SJCRH30 (cell line): Measurements from ENCODE around the gene DNAH8. TPM values are rescaled to one million over a fixed set of nuclear protein-coding genes. Genes with fewer than 3 reads are reported as not detected.
A peak's percentile ranks its signal among the peaks of the same experiment; 100 is the strongest.
"Not testable (repeated sequence)": the region's sequence is repeated elsewhere in the genome, so short reads cannot be mapped to it uniquely, and the experiment has no call there.

ENCODE experiments used
- DNase-seq, 2 experiments: peaks; one replicate each; pipeline ENCODE4 v3.0.0-alpha.2; 2015 to 2020
- H3K27ac ChIP-seq: fragments of 250-450 bp; sonication (Bioruptor Pico); 2 replicates; pipeline ENCODE4 v1.5.1; 2020; ENCODE audit warnings: mild to moderate bottlenecking, moderate library complexity
- H3K27me3 ChIP-seq: fragments of 250-450 bp; sonication (Bioruptor Pico); 2 replicates; pipeline ENCODE4 v1.5.1; 2020; ENCODE audit warnings: mild to moderate bottlenecking, moderate library complexity
- H3K36me3 ChIP-seq: fragments of 250-450 bp; sonication (Bioruptor Pico); 2 replicates; pipeline ENCODE4 v1.5.1; 2020; ENCODE audit warnings: mild to moderate bottlenecking, moderate library complexity
- H3K4me1 ChIP-seq: fragments of 250-450 bp; sonication (Bioruptor Pico); 2 replicates; pipeline ENCODE4 v1.5.1; 2020; ENCODE audit warnings: mild to moderate bottlenecking, moderate library complexity
- H3K4me3 ChIP-seq: fragments of 250-450 bp; sonication (Bioruptor Pico); 2 replicates; pipeline ENCODE4 v1.5.1; 2020; ENCODE audit warnings: mild to moderate bottlenecking, moderate library complexity
- H3K9me3 ChIP-seq: fragments of 250-450 bp; sonication (Bioruptor Pico); replicated peaks from 2 replicates; pipeline ENCODE4 v1.5.1; 2020; ENCODE audit warnings: mild to moderate bottlenecking, moderate library complexity
- total RNA-seq: library from RNA; depleted of rRNA; stranded (reverse); fragments of >200 nt; shearing (Covaris generic); gene quantifications from 2 replicates; pipeline ENCODE4 v1.2.3, GENCODE V29; 2014

DNAH8 gene
- total RNA-seq, 1 experiment from 2014 or later = under 0.01 TPM

DNA sequence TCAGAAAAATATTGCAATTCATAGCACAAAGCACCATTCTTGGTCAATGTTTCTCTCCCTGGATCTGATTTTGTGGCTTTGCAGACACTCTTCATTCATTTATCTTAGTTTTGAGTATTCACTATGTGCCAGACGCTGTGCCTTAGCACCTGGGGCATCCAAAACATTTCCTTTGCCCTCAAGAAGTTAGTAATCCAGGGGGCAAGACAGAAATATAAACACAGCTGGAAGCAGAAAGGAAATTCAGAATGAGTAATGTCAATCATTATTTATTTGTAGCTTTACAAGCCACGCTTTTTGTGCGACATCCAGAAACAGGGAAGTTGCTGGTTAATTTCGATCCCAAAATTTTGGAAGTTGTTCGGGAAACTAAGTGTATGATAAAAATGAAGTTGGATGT, 71.4 kb downstream of the DNAH8 start:
- no peak for DNase-seq
- Histone ChIP-seq H3K4me1 (no peaks in the 10 kb centered on the region), H3K9me3 (no peaks in the 10 kb centered on the region), H3K27me3 (peaks cover 3% of the 10 kb centered on the region), H3K27ac (no peak overlapping the region), H3K36me3 (no peaks in the 10 kb centered on the region), H3K4me3 (no peak overlapping the region)

DNA sequence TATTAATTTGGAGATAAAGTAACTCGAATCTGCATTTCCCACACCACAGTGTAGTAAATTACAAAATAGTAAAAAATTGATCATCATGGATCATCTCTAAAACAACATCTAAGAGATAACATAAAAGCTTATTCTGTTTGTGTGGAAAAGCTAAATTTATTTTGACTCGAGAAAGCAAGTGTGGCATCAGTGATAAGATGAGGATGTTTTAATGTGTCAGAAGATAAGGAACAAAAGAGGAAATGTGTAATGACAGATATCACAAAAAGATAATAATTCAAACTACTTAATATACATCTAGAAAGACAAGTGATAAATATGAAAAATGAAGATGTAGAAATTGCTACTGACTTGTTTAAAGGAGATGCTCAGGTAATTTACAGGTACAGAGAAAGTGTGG, 74.1 kb downstream of the DNAH8 start:
- H3K4me1 ChIP-seq = no peaks in the 10 kb centered on the region
- no peaks in the 10 kb centered on the region for H3K36me3 ChIP-seq
- H3K9me3 ChIP-seq = no peaks in the 10 kb centered on the region
- H3K27ac ChIP-seq = no peak overlapping the region
- peaks cover 3% of the 10 kb centered on the region for H3K27me3 ChIP-seq
- DNase-seq = no peak
- no peak overlapping the region for H3K4me3 ChIP-seq

DNA sequence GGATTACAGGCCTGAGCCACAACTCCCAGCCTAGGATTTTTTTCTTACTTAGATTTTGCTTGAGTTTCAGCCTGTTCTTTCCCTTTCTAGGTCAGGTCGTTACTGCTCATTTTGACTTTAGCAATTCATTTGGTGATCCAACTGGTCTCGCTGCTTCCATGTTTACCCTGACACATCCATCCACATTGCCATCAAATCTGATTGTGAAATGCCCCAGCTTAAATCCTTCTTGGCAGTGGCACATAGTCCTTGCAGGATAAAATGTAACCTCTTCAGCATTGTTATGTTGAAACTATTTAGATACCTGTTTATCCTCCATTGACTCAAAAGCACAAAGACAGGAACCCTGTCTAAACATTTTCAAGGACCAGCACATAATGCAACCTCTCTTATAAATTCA, 77.2 kb downstream of the DNAH8 start:
- no peak overlapping the region for H3K4me3 ChIP-seq
- H3K4me1 ChIP-seq = peaks cover 6% of the 10 kb centered on the region
- H3K27ac ChIP-seq = no peak overlapping the region
- no peak for DNase-seq
- H3K27me3 ChIP-seq = peaks cover 3% of the 10 kb centered on the region
- H3K9me3 ChIP-seq = no peaks in the 10 kb centered on the region
- no peaks in the 10 kb centered on the region for H3K36me3 ChIP-seq

DNA sequence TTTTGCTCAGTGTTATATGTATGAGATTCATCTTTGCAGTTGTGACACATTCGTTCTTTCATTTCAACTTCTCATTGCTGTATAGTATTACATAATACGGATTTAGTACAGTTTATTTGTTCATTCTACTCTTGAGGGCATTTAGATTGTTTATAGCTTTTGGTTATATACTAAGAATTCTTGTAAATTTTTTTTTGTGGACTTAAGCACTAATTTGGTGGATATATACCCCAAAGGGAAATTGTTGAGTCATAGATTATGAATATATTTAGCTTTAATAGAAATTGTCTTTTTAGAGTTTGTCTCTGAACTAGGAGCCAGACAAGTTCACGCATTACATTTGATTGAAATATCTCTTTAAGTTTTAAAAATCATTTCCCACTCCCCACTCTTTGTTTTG, 79.6 kb downstream of the DNAH8 start:
- no peaks in the 10 kb centered on the region for H3K36me3 ChIP-seq
- no peaks in the 10 kb centered on the region for H3K9me3 ChIP-seq
- no peak for DNase-seq
- H3K4me1 ChIP-seq = peaks cover 6% of the 10 kb centered on the region
- H3K4me3 ChIP-seq = no peak overlapping the region
- no peak overlapping the region for H3K27ac ChIP-seq
- peaks cover 3% of the 10 kb centered on the region for H3K27me3 ChIP-seq

DNA sequence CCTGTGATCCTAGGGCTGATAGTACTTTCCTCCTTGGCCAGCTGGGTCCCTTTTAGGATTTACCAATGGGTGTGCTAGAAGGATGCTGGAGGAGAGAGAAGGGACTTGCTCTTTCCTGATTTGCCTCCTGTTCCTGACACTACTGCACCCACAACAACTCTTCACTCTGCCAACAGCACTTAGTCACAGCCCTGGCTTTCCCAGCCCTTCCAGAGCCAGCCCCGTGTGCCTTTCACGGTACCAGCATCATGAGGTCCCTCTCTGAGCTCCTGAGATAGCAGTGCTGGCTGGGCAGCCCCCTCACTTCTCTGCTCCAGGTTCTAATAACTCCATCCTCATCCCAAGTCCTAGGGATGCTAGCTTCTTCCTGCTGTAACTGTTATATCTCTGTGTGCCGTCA, 80.9 kb downstream of the DNAH8 start:
- H3K36me3 ChIP-seq = no peaks in the 10 kb centered on the region
- no peak for DNase-seq
- no peak overlapping the region for H3K27ac ChIP-seq
- H3K4me3 ChIP-seq = no peak overlapping the region
- no peaks in the 10 kb centered on the region for H3K9me3 ChIP-seq
- no peaks in the 10 kb centered on the region; the same call in none of the 2 replicates for H3K27me3 ChIP-seq
- H3K4me1 ChIP-seq = peaks cover 6% of the 10 kb centered on the region

DNA sequence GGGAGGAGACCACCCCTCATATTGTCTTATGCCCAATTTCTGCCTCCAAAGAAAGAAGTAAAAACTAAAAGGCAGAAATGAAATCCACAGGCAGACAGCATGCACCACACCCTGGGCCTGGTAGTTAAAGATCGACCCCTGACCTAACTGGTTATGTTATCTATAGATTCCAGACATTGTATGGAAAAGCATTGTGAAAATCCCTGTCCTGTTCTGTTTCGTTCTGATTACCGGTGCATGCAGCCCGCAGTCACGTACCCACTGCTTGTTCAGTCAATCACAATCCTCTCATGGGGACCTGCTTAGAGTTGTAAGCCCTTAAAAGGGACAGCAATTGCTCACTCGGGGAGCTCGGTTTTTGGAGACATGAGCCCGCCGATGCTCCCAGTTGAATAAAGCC, 81.3 kb downstream of the DNAH8 start:
- DNase-seq, H3K27me3 ChIP-seq, H3K4me3 ChIP-seq: not testable (repeated sequence)

DNA sequence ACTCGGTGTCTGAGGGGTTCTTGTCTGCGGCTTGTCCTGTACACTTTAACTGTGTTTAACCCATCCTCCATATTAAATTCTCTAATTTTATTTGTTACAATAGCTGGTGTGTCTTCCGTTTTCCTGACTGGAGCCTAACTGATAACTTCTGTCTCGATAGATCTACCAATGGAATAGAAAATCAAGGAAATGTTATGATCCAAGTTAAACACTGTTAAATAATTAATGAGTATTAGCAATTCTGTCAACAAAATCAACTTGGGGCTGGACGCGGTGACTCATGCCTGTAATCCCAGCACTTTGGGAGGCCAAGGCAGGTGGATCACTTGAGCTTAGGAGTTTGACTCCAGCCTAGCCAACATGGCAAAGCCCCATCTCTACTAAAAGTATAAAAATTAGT, 81.7 kb downstream of the DNAH8 start:
- DNase-seq = peak; percentile 9 to 30
- H3K27me3 ChIP-seq = no peaks in the 10 kb centered on the region; the same call in none of the 2 replicates
- peaks cover 6% of the 10 kb centered on the region for H3K4me1 ChIP-seq
- no peak overlapping the region for H3K27ac ChIP-seq
- H3K4me3 ChIP-seq = no peak overlapping the region
- H3K36me3 ChIP-seq = no peaks in the 10 kb centered on the region
- no peaks in the 10 kb centered on the region for H3K9me3 ChIP-seq

More for the DNA sequence above, 81.3 kb downstream of the DNAH8 start:
- not testable (repeated sequence) for H3K4me1 ChIP-seq, H3K36me3 ChIP-seq, H3K9me3 ChIP-seq, H3K27ac ChIP-seq

DNA sequence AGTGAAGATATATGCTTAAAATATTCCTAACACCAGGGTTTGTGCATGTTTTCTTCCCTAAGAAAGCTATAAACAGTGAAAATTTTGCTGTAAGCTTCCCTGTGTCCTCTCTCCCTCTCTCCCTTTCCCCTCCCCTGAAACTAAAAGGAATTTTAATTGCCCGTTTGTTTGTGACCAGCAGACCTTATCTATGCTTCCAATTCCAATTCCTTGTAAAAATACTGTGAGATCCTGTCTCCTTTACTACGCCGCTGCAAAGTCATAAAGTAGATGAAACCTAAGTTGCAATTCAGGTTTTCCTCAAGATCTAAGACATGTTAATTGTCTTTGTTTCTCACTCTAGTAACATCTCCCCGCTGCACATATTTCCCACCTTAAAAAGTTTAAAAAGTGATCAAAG, 82.3 kb downstream of the DNAH8 start:
- no peak for DNase-seq
- H3K4me1 ChIP-seq = peaks cover 6% of the 10 kb centered on the region
- H3K27ac ChIP-seq = no peak overlapping the region
- H3K27me3 ChIP-seq = no peaks in the 10 kb centered on the region; the same call in none of the 2 replicates
- H3K9me3 ChIP-seq = no peaks in the 10 kb centered on the region
- no peaks in the 10 kb centered on the region for H3K36me3 ChIP-seq
- no peak overlapping the region for H3K4me3 ChIP-seq

DNA sequence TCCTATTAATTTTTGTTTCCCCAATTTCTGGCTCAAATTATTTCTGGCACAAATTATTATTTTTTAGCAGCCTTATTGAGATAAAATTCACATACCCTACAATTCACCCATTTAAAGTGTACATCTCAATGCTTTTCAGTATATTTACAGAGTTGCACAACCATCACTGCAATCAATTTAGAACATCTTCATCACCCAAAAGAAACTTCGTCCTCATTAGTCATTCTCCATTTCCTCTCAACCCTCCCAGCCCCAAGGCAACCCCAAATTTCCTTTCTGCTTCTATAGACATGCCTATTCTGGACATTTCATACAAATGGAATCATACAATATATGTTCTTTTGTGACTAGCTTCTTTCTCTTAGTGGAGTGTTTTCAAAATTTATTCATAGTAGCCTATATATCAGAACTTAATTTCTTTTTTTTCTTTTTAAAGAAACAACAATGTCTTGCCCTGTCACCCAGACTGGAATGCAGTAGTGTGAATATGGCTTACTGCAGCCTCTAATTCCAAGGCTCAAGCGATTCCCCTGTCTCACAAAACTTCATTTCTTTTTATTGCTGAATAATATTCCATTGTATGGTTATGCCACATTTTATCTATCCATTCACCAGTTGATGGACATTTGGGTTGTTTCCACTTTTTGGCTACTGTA, 84.5 kb downstream of the DNAH8 start:
- no peak overlapping the region for H3K27ac ChIP-seq
- H3K4me1 ChIP-seq = peaks cover 6% of the 10 kb centered on the region
- no peak overlapping the region for H3K4me3 ChIP-seq
- no peaks in the 10 kb centered on the region; the same call in none of the 2 replicates for H3K27me3 ChIP-seq
- H3K9me3 ChIP-seq = no peaks in the 10 kb centered on the region
- no peaks in the 10 kb centered on the region for H3K36me3 ChIP-seq
- no peak for DNase-seq

DNA sequence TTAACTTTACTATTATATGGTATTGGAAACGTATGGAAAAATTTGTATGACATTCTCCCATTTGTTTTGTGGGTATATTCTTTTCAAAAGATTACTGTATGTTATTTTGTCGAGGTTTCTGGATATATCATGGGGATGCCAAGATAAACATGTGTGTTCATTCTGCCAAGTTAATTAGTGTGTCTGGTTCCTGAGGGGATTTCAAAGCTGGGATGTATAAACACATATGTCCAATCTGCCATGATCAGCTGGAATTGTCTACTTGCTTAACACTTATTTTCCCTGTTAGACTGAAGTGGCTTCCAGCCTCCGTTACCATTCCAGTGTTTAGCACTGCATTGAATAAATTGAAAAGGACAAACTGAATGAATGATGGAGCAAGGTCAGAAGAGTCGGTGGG, 86.2 kb downstream of the DNAH8 start:
- no peaks in the 10 kb centered on the region; the same call in 1 of the 2 replicates for H3K27me3 ChIP-seq
- no peak overlapping the region for H3K27ac ChIP-seq
- no peak for DNase-seq
- no peaks in the 10 kb centered on the region for H3K36me3 ChIP-seq
- no peaks in the 10 kb centered on the region for H3K9me3 ChIP-seq
- H3K4me3 ChIP-seq = no peak overlapping the region
- peaks cover 6% of the 10 kb centered on the region for H3K4me1 ChIP-seq

DNA sequence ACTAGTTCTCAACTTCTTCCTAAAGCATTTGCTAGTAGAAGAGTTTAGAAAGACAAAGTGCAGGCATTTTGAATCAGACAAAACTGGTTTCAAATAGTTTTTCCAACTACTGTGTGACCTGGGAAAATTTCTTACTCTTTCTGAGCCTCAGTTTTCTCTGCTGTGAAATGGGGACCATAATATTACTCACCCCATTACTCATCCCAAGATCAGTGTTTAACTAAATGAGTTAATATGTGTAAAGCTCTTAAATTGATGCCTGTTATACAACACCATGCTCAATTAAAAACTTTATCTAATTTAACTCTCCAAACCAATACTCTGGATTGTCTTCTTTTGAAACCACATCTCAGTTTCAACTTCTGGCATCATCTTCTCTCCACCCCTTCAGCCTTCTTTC, 87.4 kb downstream of the DNAH8 start:
- Histone ChIP-seq H3K36me3 (no peaks in the 10 kb centered on the region), H3K27me3 (no peaks in the 10 kb centered on the region; the same call in 1 of the 2 replicates)

DNA sequence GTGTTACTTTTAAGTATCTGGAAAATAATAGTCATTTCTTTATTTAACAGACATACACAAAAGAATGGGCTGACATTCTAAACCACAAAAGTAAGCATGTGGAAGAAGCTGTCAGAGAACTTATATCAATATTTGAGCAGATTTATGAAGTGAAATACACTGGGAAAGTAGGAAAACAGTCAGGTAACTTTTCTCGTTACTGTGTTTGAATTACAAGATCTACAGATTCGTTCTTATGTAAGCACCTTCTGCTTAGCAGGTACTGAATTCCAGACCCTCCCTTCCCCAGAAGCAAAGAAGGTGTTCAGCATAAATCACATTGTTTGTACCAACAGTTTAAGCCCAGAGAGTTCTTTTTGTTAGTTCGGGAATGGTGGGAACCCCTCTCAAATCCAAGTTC, 88.0 kb downstream of the DNAH8 start:
- no peaks in the 10 kb centered on the region for H3K4me1 ChIP-seq
- no peak overlapping the region for H3K27ac ChIP-seq
- no peaks in the 10 kb centered on the region for H3K36me3 ChIP-seq
- H3K9me3 ChIP-seq = no peaks in the 10 kb centered on the region
- DNase-seq = no peak
- no peaks in the 10 kb centered on the region for H3K27me3 ChIP-seq
- no peak overlapping the region for H3K4me3 ChIP-seq

More for the DNA sequence above, 87.4 kb downstream of the DNAH8 start:
- Histone ChIP-seq H3K4me3 (no peak overlapping the region), H3K4me1 (no peaks in the 10 kb centered on the region), H3K9me3 (no peaks in the 10 kb centered on the region), H3K27ac (no peak overlapping the region)
- no peak for DNase-seq

DNA sequence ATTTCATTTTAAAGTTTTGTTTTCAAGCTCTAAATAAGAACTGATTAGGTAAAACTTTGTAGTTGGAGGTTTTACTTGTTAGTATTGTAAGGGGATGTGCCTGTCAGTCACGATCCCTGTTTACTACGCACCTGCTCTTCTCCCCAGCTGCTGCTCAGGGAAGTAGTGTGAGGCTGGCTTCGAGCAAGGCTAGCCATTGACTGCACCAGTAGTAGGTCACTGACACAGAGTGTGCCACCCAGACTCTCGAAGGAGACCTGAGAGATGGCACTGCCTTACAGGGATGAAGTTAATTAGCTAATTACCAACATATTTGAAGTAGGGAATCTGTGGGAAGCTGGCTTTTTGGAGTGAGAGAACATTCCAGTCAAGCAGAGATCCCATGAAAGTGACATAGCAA, 89.2 kb downstream of the DNAH8 start:
- Histone ChIP-seq H3K27me3 (no peaks in the 10 kb centered on the region), H3K27ac (no peak overlapping the region), H3K4me3 (no peak overlapping the region), H3K9me3 (no peaks in the 10 kb centered on the region), H3K36me3 (no peaks in the 10 kb centered on the region), H3K4me1 (no peaks in the 10 kb centered on the region)
- DNase-seq = peak in 1 of 2 experiments; percentile 10

DNA sequence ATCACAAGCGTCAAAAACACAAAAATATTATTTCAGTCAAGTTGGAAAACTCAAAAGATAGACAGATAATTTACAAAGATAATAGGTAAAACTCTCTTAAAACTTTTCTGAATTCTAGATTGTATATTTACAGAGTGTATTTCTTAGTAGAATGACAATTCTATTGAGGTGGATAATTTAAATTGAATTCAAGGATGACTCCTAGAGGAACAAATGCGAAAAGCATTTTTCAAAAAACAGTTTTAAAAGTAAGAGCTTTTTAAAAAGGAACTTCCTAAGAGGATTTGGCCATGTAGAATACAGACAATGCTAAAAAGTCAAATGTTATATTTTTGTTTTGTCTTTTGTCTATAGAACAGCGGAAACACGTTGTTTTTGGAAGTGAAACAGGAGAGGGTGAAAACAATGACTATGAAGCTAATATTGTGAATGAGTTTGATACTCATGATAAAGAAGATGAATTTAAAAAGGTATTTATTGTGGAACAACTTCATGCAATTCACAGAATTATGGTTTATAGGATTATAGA, 90.1 kb downstream of the DNAH8 start:
- no peaks in the 10 kb centered on the region for H3K36me3 ChIP-seq
- no peak for DNase-seq
- no peak overlapping the region for H3K27ac ChIP-seq
- H3K9me3 ChIP-seq = no peaks in the 10 kb centered on the region
- no peaks in the 10 kb centered on the region for H3K4me1 ChIP-seq
- no peak overlapping the region for H3K4me3 ChIP-seq
- H3K27me3 ChIP-seq = no peaks in the 10 kb centered on the region

DNA sequence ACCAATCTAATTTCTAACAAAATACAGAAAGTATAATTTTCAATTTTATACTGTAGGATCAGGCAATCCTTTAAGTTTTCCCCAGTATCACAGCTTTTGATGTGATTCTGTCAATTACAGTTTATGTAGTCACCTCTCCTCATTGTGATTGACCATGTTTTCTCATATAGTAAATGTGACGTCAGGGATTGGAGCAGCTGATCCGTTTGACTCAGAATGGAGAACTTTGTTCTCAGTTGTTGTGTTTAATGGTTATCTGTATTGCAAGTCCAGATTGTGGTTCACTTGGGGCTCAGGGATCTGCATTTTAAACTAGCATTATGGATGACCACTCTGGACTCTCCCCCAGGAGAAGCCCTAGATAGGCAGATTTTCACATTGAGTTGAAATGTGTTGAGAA, 90.6 kb downstream of the DNAH8 start:
- Histone ChIP-seq H3K27ac (no peak overlapping the region), H3K27me3 (no peaks in the 10 kb centered on the region), H3K9me3 (no peaks in the 10 kb centered on the region), H3K4me3 (no peak overlapping the region), H3K36me3 (no peaks in the 10 kb centered on the region), H3K4me1 (no peaks in the 10 kb centered on the region)
- no peak for DNase-seq

DNA sequence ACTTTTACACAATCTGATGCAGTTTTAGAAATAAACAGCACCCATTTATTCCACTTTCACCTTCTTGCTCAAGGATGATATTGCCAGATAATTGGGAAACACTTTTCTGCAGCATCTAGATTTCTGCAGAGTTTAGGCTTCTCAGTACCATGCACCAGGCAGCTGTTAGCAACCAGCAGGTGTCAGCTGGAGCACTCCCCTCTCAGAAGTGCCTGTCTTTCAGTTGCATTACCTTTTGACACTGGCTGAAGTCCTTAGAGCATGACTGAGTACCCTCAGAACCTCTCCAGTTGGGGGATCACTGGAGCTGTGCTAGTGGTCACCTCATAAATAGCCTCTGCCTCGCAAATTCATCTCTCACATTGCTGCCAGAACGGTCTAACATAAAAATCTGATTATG, 91.2 kb downstream of the DNAH8 start:
- no peak overlapping the region for H3K27ac ChIP-seq
- peak in 1 of 2 experiments; percentile 13 for DNase-seq
- H3K27me3 ChIP-seq = no peaks in the 10 kb centered on the region
- no peaks in the 10 kb centered on the region for H3K9me3 ChIP-seq
- no peaks in the 10 kb centered on the region for H3K36me3 ChIP-seq
- H3K4me3 ChIP-seq = no peak overlapping the region
- no peaks in the 10 kb centered on the region for H3K4me1 ChIP-seq
